T-helper 2 cell treated with Interferon-gamma antibody and Interleukin-4, amounts not matched to agents 5 μg/mL and 100 μg/mL, for 36 hours (primary cell): ENCODE measurements around the gene MBNL2.
A peak's percentile ranks its signal among the peaks of the same experiment; 100 is the strongest.
"Not testable (repeated sequence)": the region's sequence is repeated elsewhere in the genome, so short reads cannot be mapped to it uniquely, and the experiment has no call there.

Source experiments
- DNase-seq: peaks from one replicate; pipeline ENCODE4 v3.0.0; 2021; ENCODE audit warnings: low spot score
- H3K27ac Mint-ChIP-seq: one replicate; pipeline ENCODE4 v1.8.0; 2021; ENCODE audit warnings: mild to moderate bottlenecking, mixed read lengths
- H3K27me3 Mint-ChIP-seq: one replicate; pipeline ENCODE4 v1.8.0; 2021; ENCODE audit warnings: low read depth, mixed read lengths
- H3K36me3 Mint-ChIP-seq: one replicate; pipeline ENCODE4 v1.8.0; 2021; ENCODE audit warnings: low read depth, mixed read lengths
- H3K4me1 Mint-ChIP-seq: one replicate; pipeline ENCODE4 v1.8.0; 2021; ENCODE audit warnings: low read depth, mixed read lengths
- H3K4me3 Mint-ChIP-seq: one replicate; pipeline ENCODE4 v1.8.0; 2022; ENCODE audit warnings: mild to moderate bottlenecking, moderate library complexity, mixed read lengths
- H3K9me3 Mint-ChIP-seq: one replicate; pipeline ENCODE4 v1.8.0; 2021; ENCODE audit warnings: mixed read lengths

MBNL2 gene

GRCh38 chr13:97339988-97340749 is 118.0 kb downstream of the MBNL2 start:
- Mint-ChIP-seq H3K9me3 (no peaks in the 10 kb centered on the region), H3K4me3 (no peak overlapping the region), H3K27ac (no peak overlapping the region), H3K36me3 (peaks cover 7% of the 10 kb centered on the region), H3K27me3 (no peaks in the 10 kb centered on the region), H3K4me1 (peaks cover 2% of the 10 kb centered on the region)
- DNase-seq = no peak

- no peak overlapping the region for H3K27ac Mint-ChIP-seq
- no peak overlapping the region for H3K4me3 Mint-ChIP-seq
- no peak for DNase-seq
- H3K27me3 Mint-ChIP-seq = no peaks in the 10 kb centered on the region
- H3K36me3 Mint-ChIP-seq = peaks cover 7% of the 10 kb centered on the region
- no peaks in the 10 kb centered on the region for H3K9me3 Mint-ChIP-seq
- peaks cover 2% of the 10 kb centered on the region for H3K4me1 Mint-ChIP-seq
These were observed 119.0 kb downstream of the MBNL2 start for GRCh38 chr13:97341135-97341534.

- Mint-ChIP-seq H3K27ac (no peak overlapping the region), H3K4me3 (no peak overlapping the region), H3K36me3 (peaks cover 9% of the 10 kb centered on the region), H3K4me1 (peaks cover 2% of the 10 kb centered on the region), H3K27me3 (no peaks in the 10 kb centered on the region), H3K9me3 (no peaks in the 10 kb centered on the region)
- no peak for DNase-seq
These were observed 120.0 kb downstream of the MBNL2 start for GRCh38 chr13:97342136-97342535.

GRCh38 chr13:97342936-97343335 is 120.8 kb downstream of the MBNL2 start:
- Mint-ChIP-seq H3K4me3 (no peak overlapping the region), H3K36me3 (peaks cover 11% of the 10 kb centered on the region), H3K27ac (no peak overlapping the region), H3K9me3 (no peaks in the 10 kb centered on the region), H3K4me1 (peaks cover 2% of the 10 kb centered on the region), H3K27me3 (no peaks in the 10 kb centered on the region)
- DNase-seq = no peak

GRCh38 chr13:97344265-97345175 is 122.4 kb downstream of the MBNL2 start:
- H3K27me3 Mint-ChIP-seq = no peaks in the 10 kb centered on the region
- H3K36me3 Mint-ChIP-seq = peaks cover 16% of the 10 kb centered on the region
- H3K4me3 Mint-ChIP-seq = no peak overlapping the region
- peak; percentile 16 for DNase-seq
- H3K4me1 Mint-ChIP-seq = peaks cover 2% of the 10 kb centered on the region
- no peak overlapping the region for H3K27ac Mint-ChIP-seq
- no peaks in the 10 kb centered on the region for H3K9me3 Mint-ChIP-seq

GRCh38 chr13:97346097-97346496 is 124.0 kb downstream of the MBNL2 start:
- Mint-ChIP-seq H3K4me3 (no peak overlapping the region), H3K36me3 (peaks cover 29% of the 10 kb centered on the region), H3K27me3 (no peaks in the 10 kb centered on the region), H3K9me3 (no peaks in the 10 kb centered on the region), H3K4me1 (peaks cover 2% of the 10 kb centered on the region), H3K27ac (no peak overlapping the region)
- no peak for DNase-seq

GRCh38 chr13:97346561-97347254 is 124.6 kb downstream of the MBNL2 start:
- Mint-ChIP-seq H3K27ac (no peak overlapping the region), H3K4me3 (no peak overlapping the region), H3K36me3 (peaks cover 34% of the 10 kb centered on the region), H3K27me3 (no peaks in the 10 kb centered on the region), H3K9me3 (no peaks in the 10 kb centered on the region), H3K4me1 (peaks cover 2% of the 10 kb centered on the region)
- no peak for DNase-seq

GRCh38 chr13:97347255-97347932 is 125.3 kb downstream of the MBNL2 start:
- no peaks in the 10 kb centered on the region for H3K9me3 Mint-ChIP-seq
- H3K27me3 Mint-ChIP-seq = no peaks in the 10 kb centered on the region
- H3K36me3 Mint-ChIP-seq = peaks cover 36% of the 10 kb centered on the region
- no peak overlapping the region for H3K27ac Mint-ChIP-seq
- peaks cover 2% of the 10 kb centered on the region for H3K4me1 Mint-ChIP-seq
- H3K4me3 Mint-ChIP-seq = no peak overlapping the region
- no peak for DNase-seq

- Mint-ChIP-seq H3K27ac (no peak overlapping the region), H3K9me3 (no peaks in the 10 kb centered on the region), H3K27me3 (no peaks in the 10 kb centered on the region), H3K4me3 (no peak overlapping the region), H3K36me3 (peaks cover 31% of the 10 kb centered on the region), H3K4me1 (no peaks in the 10 kb centered on the region)
- DNase-seq = no peak
These were observed 126.5 kb downstream of the MBNL2 start for GRCh38 chr13:97348569-97349100.

- not testable (repeated sequence) for H3K4me3 Mint-ChIP-seq, H3K9me3 Mint-ChIP-seq, H3K27me3 Mint-ChIP-seq, H3K27ac Mint-ChIP-seq, DNase-seq, H3K4me1 Mint-ChIP-seq
- H3K36me3 Mint-ChIP-seq = peaks cover 30% of the 10 kb centered on the region
These were observed 129.9 kb downstream of the MBNL2 start for GRCh38 chr13:97352012-97352411.

- H3K27me3 Mint-ChIP-seq = no peaks in the 10 kb centered on the region
- H3K4me3 Mint-ChIP-seq = no peak overlapping the region
- H3K27ac Mint-ChIP-seq = no peak overlapping the region
- H3K36me3 Mint-ChIP-seq = peaks cover 26% of the 10 kb centered on the region
- DNase-seq = no peak
- H3K4me1 Mint-ChIP-seq = no peaks in the 10 kb centered on the region
- H3K9me3 Mint-ChIP-seq = no peaks in the 10 kb centered on the region
These were observed 130.7 kb downstream of the MBNL2 start for GRCh38 chr13:97352815-97353214.

- peaks cover 30% of the 10 kb centered on the region for H3K36me3 Mint-ChIP-seq
- no peaks in the 10 kb centered on the region for H3K9me3 Mint-ChIP-seq
- H3K4me1 Mint-ChIP-seq = no peaks in the 10 kb centered on the region
- H3K27me3 Mint-ChIP-seq = no peaks in the 10 kb centered on the region
- no peak overlapping the region for H3K27ac Mint-ChIP-seq
- DNase-seq = no peak
- H3K4me3 Mint-ChIP-seq = no peak overlapping the region
These were observed 132.0 kb downstream of the MBNL2 start for GRCh38 chr13:97353927-97354675.

- no peaks in the 10 kb centered on the region for H3K27me3 Mint-ChIP-seq
- H3K4me3 Mint-ChIP-seq = no peak overlapping the region
- DNase-seq = no peak
- H3K36me3 Mint-ChIP-seq = peaks cover 30% of the 10 kb centered on the region
- H3K9me3 Mint-ChIP-seq = no peaks in the 10 kb centered on the region
- H3K4me1 Mint-ChIP-seq = no peaks in the 10 kb centered on the region
- no peak overlapping the region for H3K27ac Mint-ChIP-seq
These were observed 132.7 kb downstream of the MBNL2 start for GRCh38 chr13:97354808-97355207.
